GM12878 (cell line): ENCODE measurements around the gene MPEG1. TPM values are rescaled to one million over a fixed set of nuclear protein-coding genes. Genes with fewer than 3 reads are reported as not detected.
A peak's percentile ranks its signal among the peaks of the same experiment; 100 is the strongest.

Experiments
- ATF2 ChIP-seq: IDR thresholded peaks from 2 replicates; pipeline ENCODE4 v1.6.1; 2012; ENCODE audit warnings: low read length, inconsistent platforms
- ATF7 ChIP-seq: fragments of 450-650 bp; IDR thresholded peaks from 2 replicates; pipeline ENCODE4 v1.6.1; 2016; ENCODE audit warnings: low read depth, mild to moderate bottlenecking
- BMI1 ChIP-seq: fragments of 450-650 bp; IDR thresholded peaks from 2 replicates; pipeline ENCODE4 v1.6.1; 2016; ENCODE audit warnings: mild to moderate bottlenecking, moderate library complexity, borderline replicate concordance
- EED ChIP-seq: sonication (generic); IDR thresholded peaks from 2 replicates; pipeline ENCODE4 v1.6.1; 2016; ENCODE audit warnings: antibody characterized with exemption, low read depth
- EZH2 ChIP-seq: IDR thresholded peaks from 2 replicates; pipeline ENCODE4 v1.6.1; 2012; ENCODE audit warnings: low read depth, mild to moderate bottlenecking, control low read depth, inconsistent platforms, low read length, borderline replicate concordance; ENCODE audit not compliant: control insufficient read depth
- MTA3 ChIP-seq: IDR thresholded peaks from 2 replicates; pipeline ENCODE4 v1.6.1; 2012; ENCODE audit warnings: low read length, inconsistent platforms, borderline replicate concordance
- MYB ChIP-seq: fragments of 150-350 bp; IDR thresholded peaks from 2 replicates; pipeline ENCODE4 v1.6.1; 2014; ENCODE audit warnings: mild to moderate bottlenecking, low read depth, low read length, borderline replicate concordance
- PAX5 ChIP-seq: IDR thresholded peaks from 2 replicates; pipeline ENCODE4 v1.6.1; 2011; ENCODE audit warnings: low read depth, low read length, borderline replicate concordance
- POLR2AphosphoS5 ChIP-seq: IDR thresholded peaks from 2 replicates; pipeline ENCODE4 v1.6.1; 2011; ENCODE audit warnings: mild to moderate bottlenecking, low read length, inconsistent platforms
- RB1 ChIP-seq: fragments of 450-650 bp; formaldehyde crosslinking; IDR thresholded peaks from 2 replicates; pipeline ENCODE4 v1.6.1; 2017; ENCODE audit warnings: mild to moderate bottlenecking, borderline replicate concordance
- RFX5 ChIP-seq: IDR thresholded peaks from 2 replicates; pipeline ENCODE4 v1.6.1; 2011; ENCODE audit warnings: low read depth, low read length, improper control_type of control experiment
- SREBF1 ChIP-seq: IDR thresholded peaks from 2 replicates; pipeline ENCODE4 v1.6.1; 2012; ENCODE audit warnings: mild to moderate bottlenecking, low read length
- USF1 ChIP-seq: IDR thresholded peaks from 2 replicates; pipeline ENCODE4 v1.6.1; 2011; ENCODE audit warnings: borderline replicate concordance, low read depth, mild to moderate bottlenecking, moderate library complexity, mixed read lengths, low read length; ENCODE audit not compliant: insufficient read depth; ENCODE audit errors: extremely low read length
- WRNIP1 ChIP-seq: IDR thresholded peaks from 2 replicates; pipeline ENCODE4 v1.6.1; 2011; ENCODE audit warnings: low read depth, low read length, improper control_type of control experiment, borderline replicate concordance
- ZSCAN29 ChIP-seq: fragments of 450-650 bp; IDR thresholded peaks from 2 replicates; pipeline ENCODE4 v1.6.1; 2017; ENCODE audit warnings: mild to moderate bottlenecking, moderate library complexity
- polyA plus RNA-seq, 11 experiments: library from polyadenylated mRNA; depleted of rRNA in 4 of 11; unstranded in 6 of 11; stranded (reverse) in 5 of 11; fragments of >200 nt; fragmentation: Nextera tagmentation in 4 of 11; fragmentation: Illumina TruSeq in 1 of 11; extraction: Ambion mirVana in 4 of 11; extraction: Trizol in 1 of 11; gene quantifications; 1 replicate in 1 of 11; 2 replicates in 10 of 11; pipeline versions ENCODE4 v1.2.1 to v1.2.3, GENCODE V29; 2011 to 2016; ENCODE audit warnings: inconsistent platforms in 2 of 11, missing spikeins in 2 of 11, low read depth in 1 of 11
- total RNA-seq, 4 experiments: library from RNA; depleted of rRNA in 3 of 4; stranded (reverse); fragments of >200 nt in 3 of 4; fragmentation: Illumina TruSeq in 1 of 4; extraction: Trizol in 1 of 4; gene quantifications; 2 replicates each; pipeline versions ENCODE4 v1.2.1 to v1.2.3, GENCODE V29; 2013 to 2021
- TF ChIP-seq, protein P1 (sequence below): fragments of 450-650 bp; IDR thresholded peaks from 2 replicates; pipeline ENCODE4 v1.6.1; 2017; ENCODE audit warnings: mild to moderate bottlenecking, low read depth, inconsistent platforms; ENCODE audit not compliant: poor library complexity, severe bottlenecking
- TF ChIP-seq, protein P2 (sequence below): IDR thresholded peaks from 2 replicates; pipeline ENCODE4 v1.6.1; 2012; ENCODE audit warnings: improper control_type of control experiment, low read depth, low read length; ENCODE audit not compliant: insufficient replicate concordance
- TF ChIP-seq, protein P3 (sequence below): IDR thresholded peaks from 2 replicates; pipeline ENCODE4 v1.6.1; 2012; ENCODE audit warnings: low read depth, low read length, improper control_type of control experiment

MPEG1 gene
- total and polyA plus RNA-seq, 10 of the 15 experiments (the other 5 are each of a cell fraction or from before 2014, with no cell fraction given): 1.3 to 15.6 (median 11.7) TPM; not detected in 1

GRCh38 chr11:59201353-59201752 is 11.4 kb downstream of the MPEG1 start (continued):
- TF ChIP-seq EED (no peak), ZSCAN29 (no peak), PAX5 (no peak), RFX5 (no peak), EZH2 (no peak), BMI1 (no peak), RB1 (no peak), SREBF1 (no peak), USF1 (no peak), MYB (no peak), POLR2AphosphoS5 (peak; percentile 43; the same call in 1 of the 2 replicates), ATF7 (no peak), ATF2 (no peak), MTA3 (no peak), WRNIP1 (no peak)
- TF ChIP-seq, protein P1, sequence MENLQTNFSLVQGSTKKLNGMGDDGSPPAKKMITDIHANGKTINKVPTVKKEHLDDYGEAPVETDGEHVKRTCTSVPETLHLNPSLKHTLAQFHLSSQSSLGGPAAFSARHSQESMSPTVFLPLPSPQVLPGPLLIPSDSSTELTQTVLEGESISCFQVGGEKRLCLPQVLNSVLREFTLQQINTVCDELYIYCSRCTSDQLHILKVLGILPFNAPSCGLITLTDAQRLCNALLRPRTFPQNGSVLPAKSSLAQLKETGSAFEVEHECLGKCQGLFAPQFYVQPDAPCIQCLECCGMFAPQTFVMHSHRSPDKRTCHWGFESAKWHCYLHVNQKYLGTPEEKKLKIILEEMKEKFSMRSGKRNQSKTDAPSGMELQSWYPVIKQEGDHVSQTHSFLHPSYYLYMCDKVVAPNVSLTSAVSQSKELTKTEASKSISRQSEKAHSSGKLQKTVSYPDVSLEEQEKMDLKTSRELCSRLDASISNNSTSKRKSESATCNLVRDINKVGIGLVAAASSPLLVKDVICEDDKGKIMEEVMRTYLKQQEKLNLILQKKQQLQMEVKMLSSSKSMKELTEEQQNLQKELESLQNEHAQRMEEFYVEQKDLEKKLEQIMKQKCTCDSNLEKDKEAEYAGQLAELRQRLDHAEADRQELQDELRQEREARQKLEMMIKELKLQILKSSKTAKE: no peak
- TF ChIP-seq, protein P2, sequence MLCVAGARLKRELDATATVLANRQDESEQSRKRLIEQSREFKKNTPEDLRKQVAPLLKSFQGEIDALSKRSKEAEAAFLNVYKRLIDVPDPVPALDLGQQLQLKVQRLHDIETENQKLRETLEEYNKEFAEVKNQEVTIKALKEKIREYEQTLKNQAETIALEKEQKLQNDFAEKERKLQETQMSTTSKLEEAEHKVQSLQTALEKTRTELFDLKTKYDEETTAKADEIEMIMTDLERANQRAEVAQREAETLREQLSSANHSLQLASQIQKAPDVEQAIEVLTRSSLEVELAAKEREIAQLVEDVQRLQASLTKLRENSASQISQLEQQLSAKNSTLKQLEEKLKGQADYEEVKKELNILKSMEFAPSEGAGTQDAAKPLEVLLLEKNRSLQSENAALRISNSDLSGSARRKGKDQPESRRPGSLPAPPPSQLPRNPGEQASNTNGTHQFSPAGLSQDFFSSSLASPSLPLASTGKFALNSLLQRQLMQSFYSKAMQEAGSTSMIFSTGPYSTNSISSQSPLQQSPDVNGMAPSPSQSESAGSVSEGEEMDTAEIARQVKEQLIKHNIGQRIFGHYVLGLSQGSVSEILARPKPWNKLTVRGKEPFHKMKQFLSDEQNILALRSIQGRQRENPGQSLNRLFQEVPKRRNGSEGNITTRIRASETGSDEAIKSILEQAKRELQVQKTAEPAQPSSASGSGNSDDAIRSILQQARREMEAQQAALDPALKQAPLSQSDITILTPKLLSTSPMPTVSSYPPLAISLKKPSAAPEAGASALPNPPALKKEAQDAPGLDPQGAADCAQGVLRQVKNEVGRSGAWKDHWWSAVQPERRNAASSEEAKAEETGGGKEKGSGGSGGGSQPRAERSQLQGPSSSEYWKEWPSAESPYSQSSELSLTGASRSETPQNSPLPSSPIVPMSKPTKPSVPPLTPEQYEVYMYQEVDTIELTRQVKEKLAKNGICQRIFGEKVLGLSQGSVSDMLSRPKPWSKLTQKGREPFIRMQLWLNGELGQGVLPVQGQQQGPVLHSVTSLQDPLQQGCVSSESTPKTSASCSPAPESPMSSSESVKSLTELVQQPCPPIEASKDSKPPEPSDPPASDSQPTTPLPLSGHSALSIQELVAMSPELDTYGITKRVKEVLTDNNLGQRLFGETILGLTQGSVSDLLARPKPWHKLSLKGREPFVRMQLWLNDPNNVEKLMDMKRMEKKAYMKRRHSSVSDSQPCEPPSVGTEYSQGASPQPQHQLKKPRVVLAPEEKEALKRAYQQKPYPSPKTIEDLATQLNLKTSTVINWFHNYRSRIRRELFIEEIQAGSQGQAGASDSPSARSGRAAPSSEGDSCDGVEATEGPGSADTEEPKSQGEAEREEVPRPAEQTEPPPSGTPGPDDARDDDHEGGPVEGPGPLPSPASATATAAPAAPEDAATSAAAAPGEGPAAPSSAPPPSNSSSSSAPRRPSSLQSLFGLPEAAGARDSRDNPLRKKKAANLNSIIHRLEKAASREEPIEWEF: no peak
- TF ChIP-seq, protein P3, sequence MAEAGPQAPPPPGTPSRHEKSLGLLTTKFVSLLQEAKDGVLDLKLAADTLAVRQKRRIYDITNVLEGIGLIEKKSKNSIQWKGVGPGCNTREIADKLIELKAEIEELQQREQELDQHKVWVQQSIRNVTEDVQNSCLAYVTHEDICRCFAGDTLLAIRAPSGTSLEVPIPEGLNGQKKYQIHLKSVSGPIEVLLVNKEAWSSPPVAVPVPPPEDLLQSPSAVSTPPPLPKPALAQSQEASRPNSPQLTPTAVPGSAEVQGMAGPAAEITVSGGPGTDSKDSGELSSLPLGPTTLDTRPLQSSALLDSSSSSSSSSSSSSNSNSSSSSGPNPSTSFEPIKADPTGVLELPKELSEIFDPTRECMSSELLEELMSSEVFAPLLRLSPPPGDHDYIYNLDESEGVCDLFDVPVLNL: no peak
